ENCODE measurements around the gene LKAAEAR1. TPM values are rescaled to one million over a fixed set of nuclear protein-coding genes. Genes with fewer than 3 reads are reported as not detected.
"Not testable (repeated sequence)": the region's sequence is repeated elsewhere in the genome, so short reads cannot be mapped to it uniquely, and the experiment has no call there.

LKAAEAR1 gene
- total RNA-seq, 1 donor from 2014 or later, result not detected

- DNase-seq (ENCODE audit: low spot score) (no peak), ATAC-seq (no peak)
These were observed 15.8 kb upstream of the LKAAEAR1 start for GRCh38 chr20:64099880-64100565.

GRCh38 chr20:64099086-64099786, 15.0 kb upstream of the LKAAEAR1 start:
- DNase-seq (ENCODE audit: low spot score) (no peak), ATAC-seq (no peak)

GRCh38 chr20:64098471-64099013, 14.3 kb upstream of the LKAAEAR1 start:
- DNase-seq (ENCODE audit: low spot score), result no peak
- no peak for ATAC-seq

DNA sequence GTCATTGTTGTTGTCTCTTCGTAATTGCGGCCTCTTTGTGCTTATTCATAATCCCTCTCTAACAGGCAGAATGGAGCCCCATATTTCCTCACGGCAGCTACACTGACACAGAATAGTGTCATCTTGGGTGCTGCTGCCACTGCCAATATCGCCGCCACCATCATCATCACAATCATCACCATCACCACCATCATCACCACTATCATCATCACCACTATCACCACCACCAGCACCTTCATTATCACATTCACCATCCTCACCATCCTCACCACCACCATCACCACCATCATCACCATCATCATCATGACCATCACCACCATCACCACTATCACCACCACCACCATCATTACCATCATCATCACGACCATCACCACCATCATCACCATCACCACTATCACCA, 12.3 kb upstream of the LKAAEAR1 start:
- ATAC-seq, result no peak
- DNase-seq (ENCODE audit: low spot score), result no peak

- ATAC-seq (no peak), DNase-seq (ENCODE audit: low spot score) (no peak)
These were observed 11.7 kb upstream of the LKAAEAR1 start for GRCh38 chr20:64095927-64096326.

GRCh38 chr20:64095455-64095854, 11.3 kb upstream of the LKAAEAR1 start:
- no peak for ATAC-seq

GRCh38 chr20:64093013-64093503, 8.9 kb upstream of the LKAAEAR1 start:
- ATAC-seq (peak; percentile 44), DNase-seq (ENCODE audit: low spot score) (no peak)

More at GRCh38 chr20:64095455-64095854, 11.3 kb upstream of the LKAAEAR1 start:
- DNase-seq (ENCODE audit: low spot score), result no peak

DNA sequence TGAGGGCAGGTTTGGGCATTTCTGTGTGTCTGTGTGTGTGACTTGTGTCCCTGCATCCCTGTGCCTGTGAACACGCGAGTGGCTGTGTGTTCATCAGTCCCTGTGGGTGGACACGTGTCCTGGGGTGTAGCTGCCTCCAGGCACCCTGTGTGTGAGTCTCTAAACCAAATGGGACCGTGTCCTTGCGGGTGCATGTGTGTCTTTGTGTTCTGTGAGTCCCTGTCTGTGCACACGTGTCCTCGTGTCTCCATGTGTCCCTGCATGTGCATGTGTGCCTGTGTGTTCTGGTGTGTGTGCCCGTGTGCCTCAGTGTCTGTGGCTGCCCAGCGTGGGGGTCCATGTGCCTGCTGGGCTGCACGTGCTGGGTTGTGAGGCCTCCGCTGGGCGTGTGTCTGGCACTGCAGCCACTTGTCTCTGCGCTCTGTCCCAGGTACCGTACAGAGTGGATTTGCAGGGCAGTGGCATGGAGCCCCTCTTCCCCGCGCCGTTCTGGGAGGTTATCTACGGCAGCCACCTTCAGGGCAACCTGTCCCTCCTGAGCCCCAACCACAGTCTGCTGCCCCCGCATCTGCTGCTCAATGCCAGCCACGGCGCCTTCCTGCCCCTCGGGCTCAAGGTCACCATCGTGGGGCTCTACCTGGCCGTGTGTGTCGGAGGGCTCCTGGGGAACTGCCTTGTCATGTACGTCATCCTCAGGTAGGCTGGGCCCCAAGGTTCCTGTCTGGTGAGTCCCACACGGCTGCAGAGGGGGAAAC, 8.2 kb upstream of the LKAAEAR1 start:
- peak; percentile 38 for ATAC-seq
- DNase-seq (ENCODE audit: low spot score), result no peak

DNA sequence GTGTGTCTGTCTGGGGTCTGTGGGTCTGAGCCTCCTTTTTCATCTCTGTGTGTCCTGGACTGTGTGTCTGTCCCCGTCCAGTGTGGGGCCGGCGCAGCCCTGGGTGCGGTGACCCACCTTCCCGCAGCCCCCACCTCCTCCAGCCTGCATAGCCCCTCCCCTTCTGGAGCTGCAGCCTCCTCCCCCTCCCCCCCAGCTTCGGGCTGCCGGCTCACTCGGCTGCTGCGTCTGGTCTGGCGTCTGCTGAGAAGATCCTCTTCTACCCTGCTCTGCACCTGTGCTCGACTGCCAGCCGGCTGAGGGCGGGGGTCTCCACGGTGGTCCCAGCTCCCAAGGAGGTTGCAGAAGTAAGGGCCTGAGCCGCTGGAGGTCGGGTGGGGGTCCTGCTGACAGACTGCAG, 7.6 kb upstream of the LKAAEAR1 start:
- DNase-seq (ENCODE audit: low spot score), result no peak
- no peak for ATAC-seq

- DNase-seq (ENCODE audit: low spot score) (no peak), ATAC-seq (no peak)
These were observed 7.1 kb upstream of the LKAAEAR1 start for GRCh38 chr20:64091340-64091739.

DNA sequence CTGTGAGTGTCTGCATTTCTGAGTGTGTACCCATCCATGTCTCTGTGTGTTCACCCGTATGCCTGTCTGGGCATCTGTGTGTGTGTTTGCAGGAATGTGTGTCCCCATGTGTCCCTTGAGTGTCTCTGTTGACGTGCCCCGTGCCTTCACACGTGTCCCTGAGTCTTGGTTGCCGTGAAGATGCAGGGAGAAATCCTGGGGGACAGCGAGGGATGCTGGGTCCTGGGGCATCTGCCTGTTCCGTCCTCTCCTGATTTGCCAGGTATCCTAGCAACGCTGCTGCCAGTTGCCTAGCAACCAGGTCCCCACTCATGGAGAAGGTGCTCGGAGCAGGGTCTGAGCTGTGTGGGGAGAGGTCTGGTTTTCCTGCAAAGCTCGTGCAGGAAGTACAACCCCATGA, 6.0 kb upstream of the LKAAEAR1 start:
- no peak for ATAC-seq

GRCh38 chr20:64088586-64088985, 4.4 kb upstream of the LKAAEAR1 start:
- not testable (repeated sequence) for ATAC-seq; DNase-seq (ENCODE audit: low spot score)

More for the DNA sequence above, 6.0 kb upstream of the LKAAEAR1 start:
- no peak for DNase-seq (ENCODE audit: low spot score)

GRCh38 chr20:64087226-64087825, 3.1 kb upstream of the LKAAEAR1 start:
- DNase-seq (ENCODE audit: low spot score); ATAC-seq: not testable (repeated sequence)

DNA sequence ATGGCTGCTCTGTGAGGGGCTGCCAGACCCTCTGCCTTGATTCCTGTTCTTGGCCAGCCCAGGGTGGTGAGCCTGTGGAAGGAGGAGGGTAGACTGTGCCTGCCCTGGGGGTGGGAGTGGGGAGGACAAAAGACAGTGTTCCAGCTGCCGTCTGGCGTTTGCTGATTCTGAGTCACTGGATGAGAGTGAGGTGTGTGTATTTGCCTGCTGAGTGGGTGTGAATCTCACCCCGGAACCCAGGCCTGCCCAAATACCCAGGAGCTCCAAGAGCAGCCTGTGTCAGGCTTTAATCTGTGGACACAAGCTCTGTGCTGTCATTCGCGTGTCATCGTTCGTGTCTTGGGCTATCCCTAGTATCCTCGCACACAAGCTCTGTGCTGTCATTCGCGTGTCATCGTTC, 2.6 kb upstream of the LKAAEAR1 start:
- DNase-seq (ENCODE audit: low spot score) (no peak), ATAC-seq (no peak)

- ATAC-seq, result no peak
- DNase-seq (ENCODE audit: low spot score), result no peak
These were observed 521 bp upstream of the LKAAEAR1 start for GRCh38 chr20:64084685-64085152.

- ATAC-seq (peak; percentile 73), DNase-seq (ENCODE audit: low spot score) (peak; percentile 74)
These were observed 807 bp downstream of the LKAAEAR1 start for GRCh38 chr20:64083378-64083803.

- ATAC-seq (no peak), DNase-seq (ENCODE audit: low spot score) (no peak)
These were observed 1.3 kb downstream of the LKAAEAR1 start for GRCh38 chr20:64082820-64083377.

DNA sequence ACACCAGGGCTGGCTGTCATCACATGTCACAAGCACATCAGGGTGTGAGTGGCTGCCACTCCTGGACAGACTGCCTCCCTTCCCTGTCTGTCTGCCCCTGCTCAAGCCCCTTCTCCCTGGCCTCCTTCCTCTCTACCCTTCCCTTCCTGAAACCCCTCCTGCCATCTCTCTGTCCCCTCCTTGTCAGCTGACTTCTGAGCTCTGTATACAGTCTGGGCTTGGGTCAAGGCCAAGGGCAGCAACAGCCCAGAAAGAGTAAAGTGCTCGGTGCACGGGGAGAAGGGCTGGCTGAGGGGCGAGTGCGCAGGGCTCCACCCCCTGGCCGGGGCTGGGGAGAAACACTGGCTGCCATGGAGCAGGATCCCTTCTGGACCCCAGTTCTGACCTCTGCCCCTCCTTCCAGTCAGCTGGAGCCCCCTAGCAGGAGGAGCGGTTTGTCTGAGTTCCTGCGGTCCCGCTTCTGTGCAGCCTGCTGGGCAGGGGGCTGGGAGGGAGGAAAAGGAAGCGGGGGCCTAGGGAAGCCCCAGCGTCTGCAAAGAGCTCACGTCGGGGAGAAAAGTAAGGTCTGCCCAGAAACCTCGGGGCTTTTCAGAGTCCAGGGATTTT, 2.0 kb downstream of the LKAAEAR1 start:
- DNase-seq (ENCODE audit: low spot score), result no peak
- no peak for ATAC-seq

DNA sequence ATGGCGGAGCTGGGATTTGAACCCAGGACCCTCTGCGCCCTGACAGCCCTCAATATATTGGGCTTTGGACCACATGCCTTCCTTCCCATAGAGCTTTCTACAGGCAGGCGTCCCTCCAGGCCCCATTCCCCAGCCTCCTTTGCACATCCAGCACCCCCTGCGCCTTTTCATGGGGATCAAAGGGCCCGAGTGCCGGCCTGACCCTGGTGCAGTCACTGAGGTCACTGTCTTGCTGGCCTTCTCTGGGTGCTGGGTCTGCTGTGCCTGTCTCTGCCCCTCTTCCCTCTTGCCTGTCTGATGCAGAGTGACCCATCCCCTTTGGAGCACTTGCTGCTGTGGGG, 2.6 kb downstream of the LKAAEAR1 start:
- ATAC-seq (no peak), DNase-seq (ENCODE audit: low spot score) (no peak)

Measured in left lobe of liver (tissue), 2 donors.